ENCODE results near the gene CRK. TPM values are rescaled to one million over a fixed set of nuclear protein-coding genes. Genes with fewer than 3 reads are reported as not detected.
"Not testable (repeated sequence)": the region's sequence is repeated elsewhere in the genome, so short reads cannot be mapped to it uniquely, and the experiment has no call there.

Gene CRK
- polyA plus RNA-seq, 10 donors: 33.0 to 50.1 (median 43.0) TPM

- no peak for DNase-seq
Measured at GRCh38 chr17:1390432-1391367, 65.3 kb downstream of the CRK start.

DNA sequence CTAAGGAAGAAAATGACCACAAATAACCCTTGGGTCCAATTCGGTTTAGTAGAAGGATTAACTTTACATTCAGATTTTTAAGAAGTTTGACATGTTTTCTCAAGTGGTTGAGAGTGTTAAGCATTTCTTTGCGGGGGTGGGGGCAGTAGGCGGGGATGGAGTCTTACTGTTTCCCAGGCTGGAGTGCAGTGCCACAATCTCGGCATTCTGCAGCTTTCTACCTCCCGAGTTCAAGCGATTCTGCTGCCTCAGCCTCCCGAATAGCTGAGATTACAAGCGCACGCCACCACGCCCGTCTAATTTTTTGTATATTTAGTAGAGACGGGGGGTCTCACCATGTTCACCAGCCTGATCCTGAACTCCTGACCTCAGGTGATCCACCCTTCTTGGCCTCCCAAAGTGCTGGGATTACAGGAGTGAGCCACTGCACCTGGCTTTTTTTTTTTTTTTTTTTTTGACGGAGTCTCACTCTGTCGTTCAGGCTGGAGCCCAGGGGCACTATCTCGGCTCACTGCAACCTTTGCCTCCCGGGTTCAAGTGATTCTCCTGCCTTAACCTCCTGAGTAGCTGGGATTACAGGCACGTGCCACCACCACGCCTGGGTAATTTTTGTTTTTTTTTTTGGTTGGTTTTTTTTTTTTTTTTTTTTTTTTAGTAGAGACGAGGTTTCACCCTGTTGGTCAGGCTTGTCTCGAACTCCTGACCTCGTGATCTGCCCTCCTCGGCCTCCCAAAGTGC is 68.4 kb downstream of the CRK start:
- DNase-seq: not testable (repeated sequence)

- DNase-seq: not testable (repeated sequence)
Measured at GRCh38 chr17:1386675-1387190, 69.3 kb downstream of the CRK start.

GRCh38 chr17:1386265-1386664 is 69.8 kb downstream of the CRK start:
- DNase-seq: no peak

DNA sequence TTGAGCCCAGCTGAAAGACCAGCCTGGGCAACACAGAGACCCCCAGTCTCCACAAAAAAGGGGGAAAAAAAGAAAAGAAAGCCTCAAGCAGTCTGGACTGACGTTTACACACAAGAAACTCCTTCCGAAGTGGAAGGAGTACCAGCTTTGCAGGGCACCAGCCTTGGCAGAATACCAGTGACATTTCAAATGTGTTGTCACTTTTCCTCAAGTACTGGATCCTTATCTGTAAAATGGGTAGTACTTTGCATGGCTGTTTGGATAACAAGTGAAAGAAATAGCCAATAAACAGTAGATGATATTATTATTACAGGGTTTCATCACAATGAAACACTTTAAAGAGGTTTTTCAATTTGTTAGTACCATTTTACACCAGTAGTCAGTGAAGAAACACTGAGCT is 70.2 kb downstream of the CRK start:
- no peak for DNase-seq

- DNase-seq: no peak
Measured at GRCh38 chr17:1384905-1385435, 71.1 kb downstream of the CRK start.

- no peak for DNase-seq
Measured at GRCh38 chr17:1379930-1380313, 76.1 kb downstream of the CRK start.

- DNase-seq: no peak
Measured at GRCh38 chr17:1379208-1379929, 76.7 kb downstream of the CRK start.

DNA sequence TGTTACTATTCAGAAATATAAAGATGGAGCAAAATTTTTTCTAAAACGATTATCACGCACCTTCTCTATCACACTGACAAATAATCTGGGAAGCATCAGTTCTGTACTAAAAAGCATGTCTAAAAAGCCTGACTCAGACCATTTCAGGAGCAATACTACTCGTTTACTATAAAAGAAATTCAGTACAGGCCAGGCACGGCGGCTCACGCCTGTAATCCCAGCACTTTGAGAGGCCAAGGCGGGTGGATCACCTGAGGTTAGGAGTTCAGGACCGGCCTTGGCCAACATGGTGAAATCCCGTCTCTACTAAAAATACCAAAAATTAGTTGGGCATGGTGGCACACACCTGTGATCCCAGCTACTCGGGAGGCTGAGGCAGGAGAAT is 77.6 kb downstream of the CRK start:
- not testable (repeated sequence) for DNase-seq

- no peak for DNase-seq
Measured at GRCh38 chr17:1377334-1377733, 78.7 kb downstream of the CRK start.

DNA sequence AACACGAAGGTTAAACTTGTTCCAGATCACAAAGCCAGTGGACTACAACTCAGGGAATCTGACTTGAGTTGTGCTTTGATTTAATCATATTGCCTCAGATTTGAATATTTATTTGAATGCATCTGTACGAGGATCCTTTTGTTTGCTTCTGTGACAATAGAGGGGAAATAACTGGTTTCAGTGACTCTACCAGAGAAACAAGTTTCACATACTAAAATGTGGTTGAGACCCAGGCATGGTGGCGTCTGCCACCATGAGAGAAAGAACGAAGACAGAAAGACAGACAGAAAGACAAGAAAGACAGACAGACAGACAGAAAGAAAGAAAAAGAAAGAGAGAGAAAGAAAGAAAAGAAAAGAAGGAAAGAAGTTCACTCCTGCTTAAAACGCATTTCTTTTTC is 80.0 kb downstream of the CRK start:
- DNase-seq: no peak

DNA sequence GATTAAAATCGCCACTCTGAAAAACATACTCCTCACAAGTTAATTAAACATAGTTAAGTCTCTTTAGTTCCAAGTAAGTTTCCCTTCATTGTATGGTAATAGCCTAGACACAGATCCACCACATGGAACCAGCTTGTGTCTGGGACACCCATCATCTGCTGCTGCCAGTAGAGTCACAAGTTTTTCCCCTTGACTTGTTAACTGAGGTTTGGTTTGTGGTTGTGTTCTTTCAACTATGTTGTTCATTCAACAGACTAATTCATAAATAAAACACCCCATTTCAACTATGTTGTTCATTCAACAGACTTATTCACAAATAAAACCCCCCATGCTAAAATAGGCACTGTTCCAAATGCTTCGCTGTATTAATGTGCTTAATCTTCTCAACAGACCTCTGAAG is 80.4 kb downstream of the CRK start:
- DNase-seq: no peak

DNA sequence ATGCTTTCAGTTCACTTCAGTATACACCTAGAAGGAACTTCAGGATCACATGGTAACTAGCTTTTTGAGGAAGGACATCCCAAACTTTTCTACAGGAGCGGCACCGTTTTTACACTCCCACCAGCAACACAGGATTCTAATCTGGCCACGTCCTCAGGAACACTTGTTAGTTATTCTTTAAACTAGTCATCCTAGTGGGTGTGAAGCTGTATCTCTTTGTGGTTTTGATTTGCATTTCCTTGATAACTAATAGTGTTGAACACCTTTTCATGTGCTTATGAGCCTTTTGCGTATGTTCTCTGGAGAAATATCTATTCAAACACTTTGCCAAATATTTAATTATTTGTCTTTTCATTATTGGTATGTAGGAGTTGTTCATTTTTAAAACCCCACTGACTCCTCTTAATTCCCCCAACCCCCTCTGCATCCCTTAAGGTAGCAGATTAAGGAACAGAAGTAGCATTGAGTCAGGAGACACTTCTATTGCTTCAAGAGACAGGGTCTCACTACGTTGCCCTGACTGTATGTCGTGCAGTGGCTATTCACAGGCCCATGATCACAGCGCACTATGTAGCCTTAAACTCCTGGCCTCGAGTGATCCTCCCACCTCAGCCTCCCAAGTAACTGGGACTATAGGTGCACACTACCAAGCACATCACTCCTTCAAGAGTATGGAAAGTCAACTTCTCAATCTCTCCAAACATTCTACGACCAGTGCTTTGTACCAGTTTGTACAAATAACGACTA is 81.4 kb downstream of the CRK start:
- no peak for DNase-seq

- no peak for DNase-seq
Measured at GRCh38 chr17:1373707-1374237, 82.3 kb downstream of the CRK start.

DNA sequence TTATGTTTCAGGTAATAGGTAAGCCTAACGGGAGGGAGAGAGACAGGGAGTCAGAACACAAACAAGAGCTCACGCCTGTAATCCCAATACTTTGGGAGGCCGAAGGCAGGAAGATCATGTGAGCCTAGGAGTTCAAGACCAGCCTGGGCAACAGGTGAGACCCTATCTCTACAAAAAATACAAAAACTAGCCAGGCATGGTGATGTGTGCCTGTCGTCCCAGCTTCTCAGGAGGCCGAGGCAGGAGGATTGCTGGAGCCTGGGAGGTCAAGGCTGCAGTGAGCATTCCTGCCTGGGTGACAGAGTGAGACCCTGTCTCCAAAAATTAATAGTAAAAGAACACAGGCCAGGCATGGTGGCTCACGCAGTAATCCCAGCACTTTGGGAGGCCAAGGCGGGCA is 83.4 kb downstream of the CRK start:
- no peak for DNase-seq

- DNase-seq: no peak
Measured at GRCh38 chr17:1371893-1372590, 84.0 kb downstream of the CRK start.

Data from muscle of back (tissue), 11 donors.